Endothelial cell of umbilical vein (primary cell): ENCODE data around the gene PRKD2. TPM values are rescaled to one million over a fixed set of nuclear protein-coding genes. Genes with fewer than 3 reads are reported as not detected.

Experiments
- BruUV-seq: library from RNA; stranded (reverse); fragments of 400-500 nt; replicated peaks from 2 replicates; lab custom pipeline; 2021; lab: Mats Ljungman, UMichigan
- CTCF ChIA-PET: fragments of 300-600, 350-600 bp; sonication (Branson Sonifier 250); formaldehyde crosslinking; loops from one replicate; lab custom pipeline; 2021; ENCODE audit warnings: antibody characterized with exemption, inconsistent platforms; lab: Charles Lee
- POLR2A ChIA-PET: fragments of 300-600, 350-600 bp; sonication (Branson Sonifier 250); formaldehyde crosslinking; loops from one replicate; lab custom pipeline; 2021; ENCODE audit warnings: antibody characterized with exemption, inconsistent platforms; lab: Charles Lee
- DNase-seq: peaks from one replicate; pipeline ENCODE4 v3.0.0-alpha.2; 2011; ENCODE audit warnings: low read depth, low spot score
- FAIRE-seq: peaks from 2 replicates; lab custom pipeline; 2011; peaks lifted over from hg19 to GRCh38; lab: Jason Lieb, UNC
- H2AFZ ChIP-seq: 2 replicates; pipeline ENCODE4 v1.6.0; 2012; ENCODE audit warnings: low read depth, low read length, control low read depth, inconsistent platforms
- H3K27ac ChIP-seq: 2 replicates; pipeline ENCODE4 v1.5.1; 2011; ENCODE audit warnings: low read depth, mild to moderate bottlenecking, control low read depth, low read length, moderate library complexity; ENCODE audit not compliant: insufficient read depth
- H3K27me3 ChIP-seq, 2 experiments: 2 replicates each; pipeline versions ENCODE4 v1.6.0 to v1.6.1; 2011; ENCODE audit warnings: low read length in 2 of 2, mixed read lengths in 1 of 2; ENCODE audit not compliant: control insufficient read depth in 2 of 2, insufficient read depth in 2 of 2
- H3K36me3 ChIP-seq, 2 experiments: 2 replicates in 1 of 2; 3 replicates in 1 of 2; pipeline ENCODE4 v1.5.1; 2011; ENCODE audit warnings: low read length in 2 of 2, mild to moderate bottlenecking in 1 of 2, moderate library complexity in 1 of 2; ENCODE audit not compliant: control insufficient read depth in 2 of 2, insufficient read depth in 2 of 2; ENCODE audit errors: extremely low read depth in 1 of 2
- H3K4me1 ChIP-seq: 3 replicates; pipeline ENCODE4 v1.5.1; 2011; ENCODE audit warnings: mild to moderate bottlenecking, low read length; ENCODE audit not compliant: control insufficient read depth, insufficient read depth; ENCODE audit errors: extremely low read depth
- H3K4me2 ChIP-seq: 2 replicates; pipeline ENCODE4 v1.6.1; 2011; ENCODE audit warnings: low read length, control low read depth, mixed read lengths; ENCODE audit not compliant: insufficient read depth
- H3K4me3 ChIP-seq, 3 experiments: fragments of 200-600 bp in 1 of 3; sonication (generic), shearing (Covaris generic) in 1 of 3; replicated peaks in 1 of 3; 2 replicates each; pipeline ENCODE4 v1.5.1; 2011 to 2016; ENCODE audit warnings: control low read depth in 3 of 3, low read length in 3 of 3, mild to moderate bottlenecking in 2 of 3, inconsistent platforms in 1 of 3, low read depth in 1 of 3, moderate library complexity in 1 of 3; ENCODE audit not compliant: insufficient read depth in 1 of 3
- H3K79me2 ChIP-seq: 2 replicates; pipeline ENCODE4 v1.6.0; 2012; ENCODE audit warnings: low read length, inconsistent platforms; ENCODE audit not compliant: control insufficient read depth, insufficient read depth
- H3K9ac ChIP-seq: replicated peaks from 2 replicates; pipeline ENCODE3; 2011; ENCODE audit warnings: low read length, control low read depth; ENCODE audit not compliant: insufficient read depth; ENCODE audit errors: extremely low read depth
- H3K9me1 ChIP-seq: replicated peaks from 3 replicates; pipeline ENCODE4 v1.6.0; 2011; ENCODE audit warnings: mild to moderate bottlenecking, low read length; ENCODE audit not compliant: control insufficient read depth, insufficient read depth; ENCODE audit errors: extremely low read depth
- H3K9me3 ChIP-seq: replicated peaks from 2 replicates; pipeline ENCODE4 v1.5.1; 2012; ENCODE audit warnings: low read length, inconsistent platforms; ENCODE audit not compliant: control insufficient read depth, insufficient read depth
- H4K20me1 ChIP-seq: replicated peaks from 2 replicates; pipeline ENCODE3; 2011; ENCODE audit warnings: mild to moderate bottlenecking, low read length; ENCODE audit not compliant: control insufficient read depth, insufficient read depth; ENCODE audit errors: extremely low read depth
- CTCF ChIP-seq, 2 donors: IDR thresholded peaks; 1 replicate in 1 of 2; 2 replicates in 1 of 2; pipeline ENCODE4 v1.5.1; 2011; ENCODE audit warnings: low read length in 2 of 2, mild to moderate bottlenecking in 2 of 2, moderate library complexity in 2 of 2, control low read depth in 1 of 2, inconsistent platforms in 1 of 2, low read depth in 1 of 2; ENCODE audit not compliant: insufficient read depth in 1 of 2; ENCODE audit errors: extremely low read depth in 1 of 2
- EZH2 ChIP-seq: IDR thresholded peaks from 2 replicates; pipeline ENCODE4 v1.6.1; 2012; ENCODE audit warnings: borderline replicate concordance, low read depth, mild to moderate bottlenecking, moderate library complexity, low read length, inconsistent platforms; ENCODE audit not compliant: severe bottlenecking
- FOS ChIP-seq: IDR thresholded peaks from 2 replicates; pipeline ENCODE4 v1.6.1; 2011; ENCODE audit warnings: mild to moderate bottlenecking, low read length, moderate library complexity, borderline replicate concordance; ENCODE audit not compliant: insufficient read depth
- GATA2 ChIP-seq: IDR thresholded peaks from 2 replicates; pipeline ENCODE4 v1.7.0; 2011; ENCODE audit warnings: low read depth, mild to moderate bottlenecking, moderate library complexity, mixed read lengths, low read length; ENCODE audit not compliant: insufficient read length, insufficient read depth
- JUN ChIP-seq: IDR thresholded peaks from 2 replicates; pipeline ENCODE4 v1.6.1; 2011; ENCODE audit warnings: borderline replicate concordance, low read depth; ENCODE audit not compliant: insufficient read length, insufficient read depth
- MAX ChIP-seq: IDR thresholded peaks from 2 replicates; pipeline ENCODE4 v1.6.1; 2011; ENCODE audit not compliant: insufficient read depth, insufficient read length
- MYC ChIP-seq: IDR thresholded peaks from one replicate; pipeline ENCODE4 v1.6.1; 2011; ENCODE audit warnings: mild to moderate bottlenecking, low read depth, low read length
- POLR2A ChIP-seq: IDR thresholded peaks from 2 replicates; pipeline ENCODE4 v1.6.1; 2012; ENCODE audit warnings: low read depth, mild to moderate bottlenecking, control low read depth, low read length
- POLR2AphosphoS5 ChIP-seq: IDR thresholded peaks from 2 replicates; pipeline ENCODE4 v1.6.1; 2012; ENCODE audit warnings: low read depth, mild to moderate bottlenecking, control low read depth, low read length, moderate library complexity; ENCODE audit not compliant: insufficient read depth
- dilution Hi-C: fragments of 300-500 bp; cut with MboI; formaldehyde crosslinking; loops from one replicate; pipeline ENCODE4 v1.15.0; 2019; ENCODE audit warnings: low sequenced_read_pairs; ENCODE audit not compliant: extremely low pct_ligation_motif_present
- intact Hi-C: fragments of 100-400 bp; cut with micrococcal nuclease; formaldehyde crosslinking; loops from one replicate; pipeline ENCODE4 v1.10.0; 2022
- polyA plus RNA-seq, 4 experiments: library from polyadenylated mRNA; depleted of rRNA in 3 of 4; stranded (reverse) in 3 of 4; unstranded in 1 of 4; fragments of >200 nt; gene quantifications; 2 replicates each; pipeline versions ENCODE4 v1.2.1 to v1.2.3, GENCODE V29; 2011 to 2012; ENCODE audit warnings: missing spikeins in 1 of 4
- total RNA-seq: library from RNA; stranded (reverse); gene quantifications from 2 replicates; pipeline ENCODE4 v1.2.3, GENCODE V29; 2021

Gene PRKD2
- total and polyA plus RNA-seq, 2 donors (not counting 3 experiments of a cell fraction or from before 2014, with no cell fraction given): 40.4 to 94.9 TPM

- Histone ChIP-seq H4K20me1 (no peaks in the 10 kb centered on the region), H2AFZ (no peak overlapping the region), H3K9me1 (no peaks in the 10 kb centered on the region), H3K4me2 (no peak overlapping the region), H3K36me3 (peaks cover 12 to 59% of the 10 kb centered on the region in 2 experiments), H3K27ac (no peak overlapping the region), H3K9ac (no peak overlapping the region), H3K4me1 (peaks cover 44% of the 10 kb centered on the region), H3K27me3 (no peaks in the 10 kb centered on the region), H3K79me2 (peaks cover 18% of the 10 kb centered on the region), H3K4me3 (no peak overlapping the region), H3K9me3 (no peaks in the 10 kb centered on the region)
- FAIRE-seq: no peak
- TF ChIP-seq GATA2 (no peak), FOS (no peak), JUN (no peak), EZH2 (no peak), MAX (no peak), MYC (no peak)
- CTCF ChIA-PET: no interaction called here
- DNase-seq: no peak
- no TSS peak for BruUV-seq
- dilution Hi-C loops (no loop called here), intact Hi-C loops (no loop called here)
- POLR2A ChIA-PET: no interaction called here
Observed at GRCh38 chr19:46725036-46725820, 8.3 kb upstream of the PRKD2 start.

- Histone ChIP-seq H3K27me3 (no peaks in the 10 kb centered on the region), H3K4me1 (peaks cover 41% of the 10 kb centered on the region), H2AFZ (no peak overlapping the region), H4K20me1 (no peaks in the 10 kb centered on the region), H3K36me3 (peaks cover 9 to 56% of the 10 kb centered on the region in 2 experiments), H3K27ac (no peak overlapping the region), H3K79me2 (peaks cover 11% of the 10 kb centered on the region), H3K9me1 (no peaks in the 10 kb centered on the region), H3K4me2 (no peak overlapping the region), H3K9ac (no peak overlapping the region), H3K9me3 (no peaks in the 10 kb centered on the region), H3K4me3 (no peak overlapping the region)
- ChIA-PET CTCF (no interaction called here), POLR2A (no interaction called here)
- BruUV-seq: no TSS peak
- TF ChIP-seq EZH2 (no peak), POLR2AphosphoS5 (no peak), CTCF (IDR thresholded peaks at IDR 0.05; ENCODE audit: extremely low read depth in 1 of 2, insufficient read depth in 1 of 2, low read depth in 1 of 2, low read length in 2 of 2) (no peak), JUN (no peak), MAX (no peak), GATA2 (no peak), POLR2A (no peak), FOS (no peak), MYC (no peak)
- intact Hi-C loops (no loop called here), dilution Hi-C loops (no loop called here)
- FAIRE-seq (no peak), DNase-seq (no peak)
Observed at GRCh38 chr19:46724468-46724867, 7.6 kb upstream of the PRKD2 start.
